Non-pigmented ciliary epithelial cell (primary cell): ENCODE results near the gene SDK2.

Source experiments
- DNase-seq: peaks from one replicate; pipeline ENCODE4 v3.0.0-alpha.2; 2010; ENCODE audit warnings: low read depth

Gene SDK2

GRCh38 chr17:73360961-73361761 lies 283.1 kb downstream of the SDK2 start:
- no peak for DNase-seq

- DNase-seq: no peak
Observed at GRCh38 chr17:73359987-73360410, 284.2 kb downstream of the SDK2 start.

GRCh38 chr17:73359352-73359751 lies 284.9 kb downstream of the SDK2 start:
- no peak for DNase-seq

- no peak for DNase-seq
Observed at GRCh38 chr17:73358668-73359067, 285.6 kb downstream of the SDK2 start.

GRCh38 chr17:73357981-73358380 lies 286.3 kb downstream of the SDK2 start:
- no peak for DNase-seq

GRCh38 chr17:73357318-73357717 lies 286.9 kb downstream of the SDK2 start:
- DNase-seq: no peak

- DNase-seq: no peak
Observed at GRCh38 chr17:73356561-73357170, 287.6 kb downstream of the SDK2 start.

- no peak for DNase-seq
Observed at GRCh38 chr17:73354423-73355284, 289.6 kb downstream of the SDK2 start.

GRCh38 chr17:73352261-73352660 lies 292.0 kb downstream of the SDK2 start:
- no peak for DNase-seq

GRCh38 chr17:73351764-73352163 lies 292.5 kb downstream of the SDK2 start:
- DNase-seq: no peak

- no peak for DNase-seq
Observed at GRCh38 chr17:73350864-73351263, 293.4 kb downstream of the SDK2 start.

- no peak for DNase-seq
Observed at GRCh38 chr17:73349647-73350046, 294.6 kb downstream of the SDK2 start.

- no peak for DNase-seq
Observed at GRCh38 chr17:73349138-73349537, 295.1 kb downstream of the SDK2 start.

GRCh38 chr17:73348829-73349095 lies 295.5 kb downstream of the SDK2 start:
- no peak for DNase-seq

GRCh38 chr17:73348018-73348828 lies 296.0 kb downstream of the SDK2 start:
- no peak for DNase-seq

GRCh38 chr17:73347351-73347750 lies 296.9 kb downstream of the SDK2 start:
- DNase-seq: no peak

GRCh38 chr17:73346501-73347162 lies 297.6 kb downstream of the SDK2 start:
- no peak for DNase-seq

- DNase-seq: no peak
Observed at GRCh38 chr17:73343739-73344454, 300.3 kb downstream of the SDK2 start.

- DNase-seq: no peak
Observed at GRCh38 chr17:73343168-73343634, 301.0 kb downstream of the SDK2 start.

- no peak for DNase-seq
Observed at GRCh38 chr17:73342541-73343167, 301.6 kb downstream of the SDK2 start.
